Nephron progenitor cell (in vitro differentiated cells): ENCODE measurements around the gene TSHZ2.

Experiments used
- DNase-seq: peaks from one replicate; pipeline ENCODE4 v3.0.0; 2021
- H3K27ac Mint-ChIP-seq: 2 replicates; pipeline ENCODE4 v1.8.0; 2021; ENCODE audit warnings: mild to moderate bottlenecking, moderate library complexity, mixed read lengths
- H3K27me3 Mint-ChIP-seq: 2 replicates; pipeline ENCODE4 v1.8.0; 2021; ENCODE audit warnings: mild to moderate bottlenecking, low read depth, mixed read lengths; ENCODE audit not compliant: poor library complexity
- H3K36me3 Mint-ChIP-seq: 2 replicates; pipeline ENCODE4 v1.8.0; 2021; ENCODE audit warnings: low read depth, mixed read lengths
- H3K4me1 Mint-ChIP-seq: 2 replicates; pipeline ENCODE4 v1.8.0; 2021; ENCODE audit warnings: mixed read lengths
- H3K4me3 Mint-ChIP-seq: 2 replicates; pipeline ENCODE4 v1.8.0; 2021; ENCODE audit warnings: mild to moderate bottlenecking, moderate library complexity, mixed read lengths
- H3K9me3 Mint-ChIP-seq: 2 replicates; pipeline ENCODE4 v1.8.0; 2021; ENCODE audit warnings: mild to moderate bottlenecking, moderate library complexity, mixed read lengths
- CTCF ChIP-seq: fragments of 200-600 bp; sonication (generic); IDR thresholded peaks from 2 replicates; pipeline ENCODE4 v1.5.0; 2021; ENCODE audit warnings: antibody characterized with exemption

TSHZ2 gene

DNA sequence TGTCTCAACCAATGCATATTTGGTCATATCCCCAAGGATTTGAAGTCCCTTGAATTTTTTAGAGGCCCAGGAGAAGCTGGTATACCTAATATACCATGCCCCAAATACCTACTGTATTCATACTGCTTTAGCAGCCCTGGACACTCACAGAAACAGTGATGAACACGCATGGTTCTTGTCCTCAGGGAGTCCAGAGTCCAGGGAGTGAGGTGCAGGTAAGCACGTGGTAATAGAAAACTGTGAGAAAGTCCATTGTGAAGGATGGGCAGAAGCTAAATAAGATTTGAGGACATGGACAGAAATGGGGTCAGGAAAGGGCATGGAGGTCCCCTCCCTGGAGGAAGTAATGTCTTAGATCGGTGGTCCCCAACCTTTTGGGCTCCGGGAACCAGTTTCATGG, 85.4 kb downstream of the TSHZ2 start:
- Mint-ChIP-seq H3K27me3 (peaks cover 3% of the 10 kb centered on the region), H3K36me3 (peaks cover 68% of the 10 kb centered on the region), H3K4me1 (peaks cover 26% of the 10 kb centered on the region), H3K9me3 (peaks cover 40% of the 10 kb centered on the region), H3K27ac (no peak overlapping the region), H3K4me3 (no peak overlapping the region)
- no peak for DNase-seq
- no peak for TF ChIP-seq CTCF

DNA sequence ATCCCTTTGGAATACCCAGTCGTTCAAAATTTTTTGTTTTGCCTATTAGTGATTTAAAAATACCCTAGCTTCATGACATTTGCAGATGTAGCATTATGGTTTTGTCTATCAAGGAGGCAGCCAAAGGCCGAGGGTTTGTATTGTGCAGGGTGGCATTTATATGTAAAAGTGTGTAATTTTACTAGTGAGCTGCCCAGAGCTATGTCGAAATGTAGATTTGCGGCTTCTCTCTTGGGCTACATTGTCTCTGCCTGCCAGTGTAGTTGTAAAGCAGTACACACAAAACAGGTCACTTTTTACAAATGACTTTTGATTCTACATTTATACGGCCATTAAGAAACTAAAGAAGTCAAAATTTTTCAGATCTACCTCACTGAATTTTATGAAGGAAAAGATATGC, 87.7 kb downstream of the TSHZ2 start:
- peaks cover 26% of the 10 kb centered on the region for H3K4me1 Mint-ChIP-seq

GRCh38 chr20:53061192-53062108, 89.3 kb downstream of the TSHZ2 start:
- no peak for TF ChIP-seq CTCF
- Mint-ChIP-seq H3K27ac (no peak overlapping the region), H3K4me1 (peaks cover 32% of the 10 kb centered on the region), H3K4me3 (no peak overlapping the region), H3K27me3 (peaks cover 3% of the 10 kb centered on the region), H3K9me3 (peaks cover 13% of the 10 kb centered on the region), H3K36me3 (peaks cover 45% of the 10 kb centered on the region)
- DNase-seq: no peak

More for the DNA sequence above, 87.7 kb downstream of the TSHZ2 start:
- DNase-seq: no peak
- Mint-ChIP-seq H3K9me3 (peaks cover 25% of the 10 kb centered on the region), H3K36me3 (peaks cover 47% of the 10 kb centered on the region), H3K27me3 (peaks cover 3% of the 10 kb centered on the region), H3K4me3 (no peak overlapping the region), H3K27ac (no peak overlapping the region)
- no peak for TF ChIP-seq CTCF

GRCh38 chr20:53064935-53065334, 92.8 kb downstream of the TSHZ2 start:
- no peaks in the 10 kb centered on the region for H3K27me3 Mint-ChIP-seq
- H3K4me3 Mint-ChIP-seq: no peak overlapping the region
- peaks cover 49% of the 10 kb centered on the region for H3K36me3 Mint-ChIP-seq
- no peak for TF ChIP-seq CTCF
- H3K27ac Mint-ChIP-seq: peak overlapping the region; percentile 44
- peaks cover 36% of the 10 kb centered on the region for H3K4me1 Mint-ChIP-seq
- H3K9me3 Mint-ChIP-seq: peaks cover 23% of the 10 kb centered on the region
- no peak for DNase-seq

DNA sequence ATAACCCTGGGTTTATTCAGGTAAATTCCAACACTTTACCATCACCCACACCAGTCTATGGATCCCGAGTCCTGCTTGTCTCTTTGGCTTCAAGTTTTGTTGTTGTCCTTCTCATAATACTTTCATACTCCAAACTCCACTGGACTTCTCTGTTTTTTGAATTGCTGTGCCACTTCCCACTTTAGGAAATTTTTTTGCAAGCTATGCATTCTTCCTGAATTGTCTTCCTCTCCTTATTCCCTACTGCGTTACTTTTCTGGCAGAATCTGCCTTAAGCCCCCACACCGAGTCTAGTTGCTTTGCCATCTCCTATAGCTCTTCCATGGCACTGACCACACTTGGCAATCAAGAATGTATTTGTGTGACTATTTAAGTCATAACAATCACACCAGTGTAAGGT, 96.1 kb downstream of the TSHZ2 start:
- DNase-seq: no peak
- peaks cover 23% of the 10 kb centered on the region for H3K9me3 Mint-ChIP-seq
- H3K27ac Mint-ChIP-seq: peak overlapping the region; percentile 12
- peaks cover 53% of the 10 kb centered on the region for H3K4me1 Mint-ChIP-seq
- peaks cover 40% of the 10 kb centered on the region for H3K36me3 Mint-ChIP-seq
- peaks cover 3% of the 10 kb centered on the region for H3K27me3 Mint-ChIP-seq
- no peak for TF ChIP-seq CTCF
- no peak overlapping the region for H3K4me3 Mint-ChIP-seq

DNA sequence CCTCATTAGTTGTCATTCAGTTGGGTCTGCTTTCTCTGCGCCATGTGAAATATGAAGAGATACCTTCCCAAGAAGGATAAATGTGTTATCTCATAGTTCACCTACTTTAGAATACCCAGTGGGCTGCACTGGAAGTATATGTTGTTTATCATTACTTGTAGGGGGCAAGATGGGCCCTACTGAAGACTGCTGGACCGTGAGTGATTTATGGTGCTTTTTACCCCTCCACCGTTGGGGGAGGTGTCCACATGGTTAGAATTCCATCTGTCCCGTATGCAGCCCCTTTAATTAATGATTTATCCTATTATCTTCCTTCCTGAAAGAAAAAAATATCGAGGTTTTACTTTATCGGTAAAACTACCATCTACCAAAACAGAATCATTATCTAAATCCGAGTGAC, 97.0 kb downstream of the TSHZ2 start:
- peaks cover 23% of the 10 kb centered on the region for H3K9me3 Mint-ChIP-seq
- peak overlapping the region; percentile 86 for H3K27ac Mint-ChIP-seq
- H3K4me3 Mint-ChIP-seq: peak overlapping the region; percentile 4
- peaks cover 4% of the 10 kb centered on the region for H3K27me3 Mint-ChIP-seq
- no peak for TF ChIP-seq CTCF
- peak; percentile 23 for DNase-seq
- peaks cover 56% of the 10 kb centered on the region for H3K4me1 Mint-ChIP-seq
- H3K36me3 Mint-ChIP-seq: peaks cover 49% of the 10 kb centered on the region
